Ascending aorta (tissue), 2 donors: ENCODE results near the gene DOCK9. TPM values are rescaled to one million over a fixed set of nuclear protein-coding genes. Genes with fewer than 3 reads are reported as not detected.

ENCODE experiments used
- DNase-seq, 2 donors: peaks; one replicate each; pipeline ENCODE4 v3.0.0-alpha.2; 2019; ENCODE audit warnings: low spot score in 2 of 2
- H3K27ac ChIP-seq, 2 donors: fragments of 200-600 bp; sonication (generic); one replicate each; pipeline ENCODE4 v1.5.1; 2016 to 2017; ENCODE audit warnings: mild to moderate bottlenecking in 1 of 2
- H3K27me3 ChIP-seq: fragments of 200-600 bp; sonication (generic); one replicate; pipeline ENCODE4 v1.5.1; 2017
- H3K36me3 ChIP-seq, 2 donors: fragments of 200-600 bp; sonication (generic); one replicate each; pipeline ENCODE4 v1.5.1; 2016
- H3K4me1 ChIP-seq, 2 donors: fragments of 200-600 bp; sonication (generic); one replicate each; pipeline ENCODE4 v1.5.1; 2016 to 2017; ENCODE audit warnings: mild to moderate bottlenecking in 1 of 2
- H3K4me3 ChIP-seq, 2 donors: fragments of 200-600 bp; sonication (generic); one replicate each; pipeline ENCODE4 v1.5.1; 2016 to 2017; ENCODE audit warnings: mild to moderate bottlenecking in 1 of 2
- H3K9me3 ChIP-seq, 2 donors: fragments of 200-600 bp; sonication (generic); one replicate each; pipeline ENCODE4 v1.5.1; 2016
- intact Hi-C: fragments of 100-400 bp; cut with DNase I; formaldehyde crosslinking; loops from one replicate; pipeline ENCODE4 v1.15.1; 2023
- total RNA-seq: library from RNA; depleted of rRNA; stranded (reverse); fragments of >200 nt; gene quantifications from one replicate; pipeline ENCODE4 v1.1.0, GENCODE V29; 2016
- TF ChIP-seq, protein P1 (sequence below), 3 experiments: fragments of 200-600 bp in 2 of 3; fragments of 450-650 bp in 1 of 3; sonication (generic) in 2 of 3; IDR thresholded peaks; one replicate each; pipeline ENCODE4 v1.5.1; 2016 to 2019; ENCODE audit warnings: antibody characterized with exemption in 3 of 3, mild to moderate bottlenecking in 1 of 3, moderate library complexity in 1 of 3

Gene DOCK9
- total RNA-seq, 1 donor from 2014 or later: 88.2 TPM

GRCh38 chr13:98983182-98983581 lies 5.3 kb upstream of the DOCK9 start:
- intact Hi-C loops: no loop called here
- Histone ChIP-seq H3K9me3 (no peaks in the 10 kb centered on the region), H3K4me1 (peaks cover 0 to 3% of the 10 kb centered on the region in 2 donors), H3K27ac (no peak overlapping the region), H3K36me3 (no peaks in the 10 kb centered on the region), H3K4me3 (no peak overlapping the region), H3K27me3 (no peaks in the 10 kb centered on the region)
- TF ChIP-seq, protein P1, sequence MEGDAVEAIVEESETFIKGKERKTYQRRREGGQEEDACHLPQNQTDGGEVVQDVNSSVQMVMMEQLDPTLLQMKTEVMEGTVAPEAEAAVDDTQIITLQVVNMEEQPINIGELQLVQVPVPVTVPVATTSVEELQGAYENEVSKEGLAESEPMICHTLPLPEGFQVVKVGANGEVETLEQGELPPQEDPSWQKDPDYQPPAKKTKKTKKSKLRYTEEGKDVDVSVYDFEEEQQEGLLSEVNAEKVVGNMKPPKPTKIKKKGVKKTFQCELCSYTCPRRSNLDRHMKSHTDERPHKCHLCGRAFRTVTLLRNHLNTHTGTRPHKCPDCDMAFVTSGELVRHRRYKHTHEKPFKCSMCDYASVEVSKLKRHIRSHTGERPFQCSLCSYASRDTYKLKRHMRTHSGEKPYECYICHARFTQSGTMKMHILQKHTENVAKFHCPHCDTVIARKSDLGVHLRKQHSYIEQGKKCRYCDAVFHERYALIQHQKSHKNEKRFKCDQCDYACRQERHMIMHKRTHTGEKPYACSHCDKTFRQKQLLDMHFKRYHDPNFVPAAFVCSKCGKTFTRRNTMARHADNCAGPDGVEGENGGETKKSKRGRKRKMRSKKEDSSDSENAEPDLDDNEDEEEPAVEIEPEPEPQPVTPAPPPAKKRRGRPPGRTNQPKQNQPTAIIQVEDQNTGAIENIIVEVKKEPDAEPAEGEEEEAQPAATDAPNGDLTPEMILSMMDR (IDR thresholded peaks at IDR 0.05): no peak
- DNase-seq: no peak

DNA sequence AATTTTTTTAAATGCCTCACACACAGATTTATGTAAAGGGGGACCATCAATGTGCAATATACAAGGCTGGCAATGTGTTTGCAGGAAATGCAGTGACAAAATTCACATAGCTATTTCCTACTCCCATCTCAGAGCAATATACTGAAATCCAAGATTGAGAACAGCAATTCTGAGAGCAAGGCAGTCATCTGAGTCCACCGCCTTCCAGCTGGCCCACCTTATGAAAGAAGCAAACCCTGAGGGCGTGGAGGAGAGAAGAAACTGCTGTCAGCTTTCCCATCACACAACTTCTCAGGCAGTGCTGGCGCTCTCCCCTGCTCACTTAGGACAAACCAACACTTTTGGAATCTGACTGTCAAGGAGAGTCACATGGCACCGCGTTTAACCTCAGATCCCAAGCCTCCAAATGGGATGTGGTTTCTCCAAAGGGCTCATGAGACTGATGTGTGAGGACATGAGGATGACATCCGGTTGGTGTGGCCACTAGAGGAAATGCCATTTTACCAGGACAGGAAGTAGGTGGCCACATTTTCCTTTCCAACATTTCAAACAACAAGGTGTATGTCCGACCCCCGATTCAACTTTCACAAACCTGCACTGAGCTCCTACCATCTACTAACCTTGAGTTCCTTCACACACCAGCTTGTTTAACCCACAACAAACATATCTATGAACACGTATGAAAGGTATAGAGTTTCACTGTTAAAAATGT lies 3.7 kb upstream of the DOCK9 start:
- intact Hi-C loops: no loop called here
- peaks cover 0 to 8% of the 10 kb centered on the region in 2 donors for H3K4me1 ChIP-seq

GRCh38 chr13:98979012-98979660 lies 1.3 kb upstream of the DOCK9 start:
- intact Hi-C loops: no loop called here
- H3K27me3 ChIP-seq: no peaks in the 10 kb centered on the region
- H3K27ac ChIP-seq: no peak overlapping the region
- TF ChIP-seq, protein P1 (IDR thresholded peaks at IDR 0.05): no peak
- H3K4me3 ChIP-seq: no peak overlapping the region
- DNase-seq: no peak
- H3K4me1 ChIP-seq: peaks cover 0 to 8% of the 10 kb centered on the region in 2 donors
- no peaks in the 10 kb centered on the region for H3K9me3 ChIP-seq
- no peaks in the 10 kb centered on the region for H3K36me3 ChIP-seq

More for the DNA sequence above, 3.7 kb upstream of the DOCK9 start:
- Histone ChIP-seq H3K27ac (no peak overlapping the region), H3K4me3 (no peak overlapping the region), H3K36me3 (no peaks in the 10 kb centered on the region), H3K9me3 (no peaks in the 10 kb centered on the region), H3K27me3 (no peaks in the 10 kb centered on the region)
- TF ChIP-seq, protein P1 (IDR thresholded peaks at IDR 0.05): no peak
- no peak for DNase-seq

GRCh38 chr13:98978280-98978679 lies 416 bp upstream of the DOCK9 start:
- H3K27ac ChIP-seq: peak overlapping the region in 1 of 2 donors; percentile 30
- intact Hi-C loops: no loop called here
- no peaks in the 10 kb centered on the region for H3K27me3 ChIP-seq
- H3K4me3 ChIP-seq: peak overlapping the region; percentile 42 to 51
- H3K36me3 ChIP-seq: no peaks in the 10 kb centered on the region
- H3K4me1 ChIP-seq: peaks cover 0 to 8% of the 10 kb centered on the region in 2 donors
- TF ChIP-seq, protein P1 (IDR thresholded peaks at IDR 0.05): no peak
- no peaks in the 10 kb centered on the region for H3K9me3 ChIP-seq
- no peak for DNase-seq

DNA sequence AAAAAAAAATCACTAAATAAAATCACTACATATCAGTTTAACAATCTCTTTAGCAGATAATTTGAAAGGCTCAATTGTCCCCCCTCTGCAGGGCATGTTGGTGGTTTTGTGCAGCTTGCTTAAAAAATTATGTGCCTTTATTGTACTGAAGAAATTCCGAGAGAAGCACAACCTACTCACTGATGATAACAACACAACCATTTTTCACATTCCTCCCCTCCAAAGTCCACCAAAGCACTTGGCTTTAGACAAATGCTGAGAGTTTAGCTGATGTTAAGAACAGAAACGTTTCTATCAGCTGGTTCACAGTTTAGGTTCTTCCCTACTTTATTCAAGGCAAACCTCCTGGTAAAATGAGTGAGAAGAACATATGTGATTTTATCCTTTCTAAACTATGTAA lies 923 bp downstream of the DOCK9 start:
- peaks cover 0 to 6% of the 10 kb centered on the region in 2 donors for H3K4me1 ChIP-seq
- TF ChIP-seq, protein P1 (IDR thresholded peaks at IDR 0.05): no peak
- H3K4me3 ChIP-seq: peak overlapping the region in 1 of 2 donors; percentile 51
- no peaks in the 10 kb centered on the region for H3K36me3 ChIP-seq
- no peak overlapping the region for H3K27ac ChIP-seq
- no peaks in the 10 kb centered on the region for H3K27me3 ChIP-seq
- intact Hi-C loops: no loop called here
- no peaks in the 10 kb centered on the region for H3K9me3 ChIP-seq
- no peak for DNase-seq
